Measurements from ENCODE around the gene RAPGEF3. TPM values are rescaled to one million over a fixed set of nuclear protein-coding genes. Genes with fewer than 3 reads are reported as not detected.

Gene RAPGEF3
- total and polyA plus RNA-seq, 2 of the 13 experiments (the other 11 are each of a cell fraction or from before 2014, with no cell fraction given) = 0.07 TPM

DNA sequence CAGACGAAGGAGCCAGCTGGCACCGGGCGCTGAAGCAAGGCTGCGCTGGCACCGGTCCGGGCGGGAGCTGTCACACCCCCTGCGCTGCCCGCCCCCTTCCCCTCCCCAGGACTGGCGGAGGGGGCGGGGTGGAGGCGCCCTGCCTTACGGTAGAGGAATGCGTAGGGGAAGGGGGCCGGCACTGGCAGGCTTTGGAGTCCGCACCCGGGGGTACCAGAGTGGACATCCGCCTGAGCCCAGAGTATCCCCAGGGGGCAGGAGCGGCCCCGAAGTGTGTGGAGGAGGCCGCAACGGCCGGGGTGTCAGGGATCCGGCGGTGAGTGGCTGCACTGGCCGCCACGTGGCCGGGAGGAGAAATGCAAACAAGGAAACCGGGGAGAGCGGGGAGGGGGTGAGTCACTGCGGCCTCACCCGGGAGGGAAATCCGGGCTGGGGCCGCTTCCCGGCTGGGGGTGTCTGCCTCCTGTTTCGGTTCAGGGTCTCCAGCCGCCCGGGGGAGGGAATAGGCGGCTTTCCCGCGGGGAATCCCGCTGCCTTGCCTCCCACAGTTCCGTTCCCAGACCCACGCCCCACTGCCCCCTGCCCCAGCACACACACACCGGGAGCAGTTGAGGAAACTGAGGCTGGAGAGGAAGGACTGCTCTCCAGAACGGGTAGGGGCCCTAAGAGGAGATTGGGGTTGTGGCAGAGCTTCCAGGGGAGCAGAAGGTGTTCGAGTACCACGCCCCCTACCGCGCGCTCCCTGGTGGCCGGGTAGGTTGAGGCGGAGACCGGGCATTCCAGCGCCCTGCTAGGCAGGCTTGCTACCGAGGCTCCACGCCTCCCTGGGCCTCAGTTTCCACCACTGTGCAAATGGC, at the start of gene RAPGEF3 (continued):
- TF ChIP-seq, protein P1, sequence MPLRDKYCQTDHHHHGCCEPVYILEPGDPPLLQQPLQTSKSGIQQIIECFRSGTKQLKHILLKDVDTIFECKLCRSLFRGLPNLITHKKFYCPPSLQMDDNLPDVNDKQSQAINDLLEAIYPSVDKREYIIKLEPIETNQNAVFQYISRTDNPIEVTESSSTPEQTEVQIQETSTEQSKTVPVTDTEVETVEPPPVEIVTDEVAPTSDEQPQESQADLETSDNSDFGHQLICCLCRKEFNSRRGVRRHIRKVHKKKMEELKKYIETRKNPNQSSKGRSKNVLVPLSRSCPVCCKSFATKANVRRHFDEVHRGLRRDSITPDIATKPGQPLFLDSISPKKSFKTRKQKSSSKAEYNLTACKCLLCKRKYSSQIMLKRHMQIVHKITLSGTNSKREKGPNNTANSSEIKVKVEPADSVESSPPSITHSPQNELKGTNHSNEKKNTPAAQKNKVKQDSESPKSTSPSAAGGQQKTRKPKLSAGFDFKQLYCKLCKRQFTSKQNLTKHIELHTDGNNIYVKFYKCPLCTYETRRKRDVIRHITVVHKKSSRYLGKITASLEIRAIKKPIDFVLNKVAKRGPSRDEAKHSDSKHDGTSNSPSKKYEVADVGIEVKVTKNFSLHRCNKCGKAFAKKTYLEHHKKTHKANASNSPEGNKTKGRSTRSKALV (CRISPR knock-in tag; IDR thresholded peaks at IDR 0.05) = peak; percentile 45; the same call in 1 of the 2 replicates
- TF ChIP-seq, protein P2, sequence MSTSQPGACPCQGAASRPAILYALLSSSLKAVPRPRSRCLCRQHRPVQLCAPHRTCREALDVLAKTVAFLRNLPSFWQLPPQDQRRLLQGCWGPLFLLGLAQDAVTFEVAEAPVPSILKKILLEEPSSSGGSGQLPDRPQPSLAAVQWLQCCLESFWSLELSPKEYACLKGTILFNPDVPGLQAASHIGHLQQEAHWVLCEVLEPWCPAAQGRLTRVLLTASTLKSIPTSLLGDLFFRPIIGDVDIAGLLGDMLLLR (CRISPR knock-in tag; IDR thresholded peaks at IDR 0.05) = no peak; the same call in 1 of the 2 replicates
- TF ChIP-seq ZNF12 (CRISPR knock-in tag; IDR thresholded peaks at IDR 0.05) (peak; percentile 20; the same call in 1 of the 2 replicates), ZNF552 (CRISPR knock-in tag; IDR thresholded peaks at IDR 0.05; ENCODE audit: borderline replicate concordance) (no peak), ZNF549 (CRISPR knock-in tag; IDR thresholded peaks at IDR 0.05) (no peak)
- TF ChIP-seq, protein P3, sequence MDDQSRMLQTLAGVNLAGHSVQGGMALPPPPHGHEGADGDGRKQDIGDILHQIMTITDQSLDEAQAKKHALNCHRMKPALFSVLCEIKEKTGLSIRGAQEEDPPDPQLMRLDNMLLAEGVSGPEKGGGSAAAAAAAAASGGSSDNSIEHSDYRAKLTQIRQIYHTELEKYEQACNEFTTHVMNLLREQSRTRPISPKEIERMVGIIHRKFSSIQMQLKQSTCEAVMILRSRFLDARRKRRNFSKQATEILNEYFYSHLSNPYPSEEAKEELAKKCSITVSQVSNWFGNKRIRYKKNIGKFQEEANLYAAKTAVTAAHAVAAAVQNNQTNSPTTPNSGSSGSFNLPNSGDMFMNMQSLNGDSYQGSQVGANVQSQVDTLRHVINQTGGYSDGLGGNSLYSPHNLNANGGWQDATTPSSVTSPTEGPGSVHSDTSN (CRISPR knock-in tag; IDR thresholded peaks at IDR 0.05; ENCODE audit: borderline replicate concordance) = no peak
- TF ChIP-seq, protein P4, sequence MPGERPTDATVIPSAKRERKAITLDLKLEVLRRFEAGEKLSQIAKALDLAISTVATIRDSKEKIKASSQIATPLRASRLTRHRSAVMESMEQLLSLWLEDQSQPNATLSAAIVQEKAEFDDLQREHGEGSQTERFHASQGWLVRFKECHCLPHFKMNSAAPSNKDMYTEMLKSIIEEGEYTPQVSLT (CRISPR knock-in tag; IDR thresholded peaks at IDR 0.05; ENCODE audit: borderline replicate concordance, low read depth) = no peak
- TF ChIP-seq, protein P5, sequence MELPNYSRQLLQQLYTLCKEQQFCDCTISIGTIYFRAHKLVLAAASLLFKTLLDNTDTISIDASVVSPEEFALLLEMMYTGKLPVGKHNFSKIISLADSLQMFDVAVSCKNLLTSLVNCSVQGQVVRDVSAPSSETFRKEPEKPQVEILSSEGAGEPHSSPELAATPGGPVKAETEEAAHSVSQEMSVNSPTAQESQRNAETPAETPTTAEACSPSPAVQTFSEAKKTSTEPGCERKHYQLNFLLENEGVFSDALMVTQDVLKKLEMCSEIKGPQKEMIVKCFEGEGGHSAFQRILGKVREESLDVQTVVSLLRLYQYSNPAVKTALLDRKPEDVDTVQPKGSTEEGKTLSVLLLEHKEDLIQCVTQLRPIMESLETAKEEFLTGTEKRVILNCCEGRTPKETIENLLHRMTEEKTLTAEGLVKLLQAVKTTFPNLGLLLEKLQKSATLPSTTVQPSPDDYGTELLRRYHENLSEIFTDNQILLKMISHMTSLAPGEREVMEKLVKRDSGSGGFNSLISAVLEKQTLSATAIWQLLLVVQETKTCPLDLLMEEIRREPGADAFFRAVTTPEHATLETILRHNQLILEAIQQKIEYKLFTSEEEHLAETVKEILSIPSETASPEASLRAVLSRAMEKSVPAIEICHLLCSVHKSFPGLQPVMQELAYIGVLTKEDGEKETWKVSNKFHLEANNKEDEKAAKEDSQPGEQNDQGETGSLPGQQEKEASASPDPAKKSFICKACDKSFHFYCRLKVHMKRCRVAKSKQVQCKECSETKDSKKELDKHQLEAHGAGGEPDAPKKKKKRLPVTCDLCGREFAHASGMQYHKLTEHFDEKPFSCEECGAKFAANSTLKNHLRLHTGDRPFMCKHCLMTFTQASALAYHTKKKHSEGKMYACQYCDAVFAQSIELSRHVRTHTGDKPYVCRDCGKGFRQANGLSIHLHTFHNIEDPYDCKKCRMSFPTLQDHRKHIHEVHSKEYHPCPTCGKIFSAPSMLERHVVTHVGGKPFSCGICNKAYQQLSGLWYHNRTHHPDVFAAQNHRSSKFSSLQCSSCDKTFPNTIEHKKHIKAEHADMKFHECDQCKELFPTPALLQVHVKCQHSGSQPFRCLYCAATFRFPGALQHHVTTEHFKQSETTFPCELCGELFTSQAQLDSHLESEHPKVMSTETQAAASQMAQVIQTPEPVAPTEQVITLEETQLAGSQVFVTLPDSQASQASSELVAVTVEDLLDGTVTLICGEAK (IDR thresholded peaks at IDR 0.05) = no peak
- TF ChIP-seq, protein P5 (CRISPR knock-in tag; IDR thresholded peaks at IDR 0.05) = no peak
- TF ChIP-seq, protein P6, sequence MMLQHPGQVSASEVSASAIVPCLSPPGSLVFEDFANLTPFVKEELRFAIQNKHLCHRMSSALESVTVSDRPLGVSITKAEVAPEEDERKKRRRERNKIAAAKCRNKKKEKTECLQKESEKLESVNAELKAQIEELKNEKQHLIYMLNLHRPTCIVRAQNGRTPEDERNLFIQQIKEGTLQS (CRISPR knock-in tag; IDR thresholded peaks at IDR 0.05) = 0 out of 2 replicates have a peak, but pooled peaks have one; percentile 17
